HG03558 (cell line): ENCODE results near the gene BPIFB2.

ENCODE experiments used
- ATAC-seq: cut with Tn5 transposase; IDR thresholded peaks from one replicate; pipeline ENCODE4 v1.9.1; 2021; ENCODE audit warnings: moderate number of reproducible peaks; ENCODE audit not compliant: unreplicated experiment; ENCODE audit errors: extremely low read depth

BPIFB2 gene

DNA sequence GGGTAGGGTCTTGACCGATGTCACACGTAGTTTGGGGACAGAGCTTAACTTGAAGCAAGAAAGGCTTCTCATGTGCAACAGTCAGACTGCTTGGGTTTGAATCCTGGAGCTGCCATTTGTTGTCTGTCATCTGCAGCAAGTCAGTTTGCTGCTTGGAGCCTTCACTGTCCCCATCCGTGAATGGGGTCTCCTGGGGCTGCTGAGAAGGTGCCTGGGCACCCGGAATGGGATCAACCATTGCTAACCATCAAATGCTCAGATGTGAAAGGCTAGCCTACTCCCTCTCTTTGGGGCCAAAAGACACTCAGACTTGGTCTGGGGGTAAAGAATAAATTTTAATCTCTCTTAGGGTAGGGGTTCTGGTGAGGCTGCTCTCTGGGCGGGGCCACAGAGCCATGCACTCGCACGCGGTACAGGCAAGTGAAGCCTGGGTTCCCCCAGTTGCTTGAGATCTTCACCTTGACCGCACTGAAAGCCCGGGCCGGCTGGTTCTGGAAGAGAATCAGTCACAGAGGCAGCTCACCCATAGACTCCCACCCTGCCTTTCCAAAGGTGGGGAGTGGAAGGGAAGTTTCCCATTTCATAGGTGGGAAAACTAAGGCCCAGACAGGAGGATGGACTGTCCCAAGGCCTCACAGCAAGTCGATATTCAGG is 23.9 kb upstream of the BPIFB2 start:
- no peak for ATAC-seq

DNA sequence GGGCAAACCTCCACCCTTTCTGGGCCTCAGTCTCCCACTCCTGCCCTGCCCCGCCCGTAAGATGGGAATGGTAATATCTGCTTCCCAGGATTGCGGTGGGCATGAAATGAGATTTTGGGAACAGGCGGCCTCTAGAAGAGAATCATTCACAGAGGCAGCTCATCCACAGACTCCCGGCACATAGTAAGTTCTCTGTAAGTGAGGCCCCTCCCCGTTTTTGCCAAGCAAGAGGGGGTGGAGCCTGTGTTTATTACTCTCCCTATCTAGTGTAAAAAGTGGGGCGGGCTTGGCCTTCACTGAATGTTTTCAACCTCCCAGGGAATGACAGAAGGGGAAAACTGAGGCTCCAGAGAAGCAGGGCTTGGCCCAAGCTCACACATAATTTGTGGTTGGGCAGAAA is 23.3 kb upstream of the BPIFB2 start:
- no peak for ATAC-seq

DNA sequence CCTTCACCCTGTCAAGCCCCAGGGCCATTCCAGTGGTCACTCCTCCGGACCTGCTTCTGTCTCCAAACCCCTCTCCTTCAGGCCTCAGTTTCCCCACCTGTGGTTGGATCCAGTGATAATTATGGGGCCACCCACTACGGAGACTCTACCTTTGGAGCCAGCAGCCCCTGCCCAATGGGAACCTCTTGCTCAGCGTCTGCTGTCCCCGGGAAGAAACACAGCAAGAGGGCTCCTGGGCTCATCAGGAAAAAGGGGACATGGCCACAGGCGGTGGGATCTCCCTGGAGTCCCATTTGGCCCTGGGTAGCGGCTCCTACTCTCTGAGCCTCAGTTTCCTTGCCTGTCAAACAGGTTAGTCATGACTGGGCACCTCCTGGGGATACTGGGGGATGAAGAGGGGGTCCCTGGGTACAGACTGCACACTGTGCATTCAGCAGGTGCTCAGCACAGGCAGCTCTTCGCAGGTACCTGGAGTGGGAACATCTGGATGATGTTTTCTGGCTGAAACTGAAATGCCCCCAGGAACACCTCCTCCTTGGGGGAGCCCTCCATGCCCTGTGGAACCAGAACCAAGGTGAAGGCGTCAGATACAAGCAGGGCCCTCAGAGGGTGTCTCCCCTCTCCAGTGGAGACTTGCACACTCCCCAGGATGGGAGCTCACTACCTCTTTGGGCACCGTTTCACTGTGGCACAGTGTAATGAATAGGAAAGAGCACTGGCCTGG is 22.7 kb upstream of the BPIFB2 start:
- ATAC-seq = no peak

DNA sequence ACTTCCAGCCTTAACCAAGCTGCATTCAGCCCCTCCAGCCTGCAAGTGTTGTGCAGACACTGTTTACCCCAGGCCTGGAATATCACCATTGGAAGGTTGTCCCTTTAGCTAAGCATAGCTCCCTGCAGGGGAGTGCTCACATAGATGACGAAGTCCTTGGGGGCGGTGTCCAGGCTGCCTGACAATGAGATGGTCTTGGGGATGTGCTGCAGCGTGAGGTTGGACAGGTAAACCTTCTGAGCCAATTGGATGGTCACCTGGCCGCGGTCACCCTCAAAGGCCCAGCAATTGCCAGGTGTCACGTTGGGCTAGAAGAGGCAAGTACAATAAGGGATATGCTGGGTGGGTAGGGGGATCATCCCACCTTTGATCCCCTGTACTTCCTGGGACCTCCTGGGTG is 21.9 kb upstream of the BPIFB2 start:
- no peak for ATAC-seq

DNA sequence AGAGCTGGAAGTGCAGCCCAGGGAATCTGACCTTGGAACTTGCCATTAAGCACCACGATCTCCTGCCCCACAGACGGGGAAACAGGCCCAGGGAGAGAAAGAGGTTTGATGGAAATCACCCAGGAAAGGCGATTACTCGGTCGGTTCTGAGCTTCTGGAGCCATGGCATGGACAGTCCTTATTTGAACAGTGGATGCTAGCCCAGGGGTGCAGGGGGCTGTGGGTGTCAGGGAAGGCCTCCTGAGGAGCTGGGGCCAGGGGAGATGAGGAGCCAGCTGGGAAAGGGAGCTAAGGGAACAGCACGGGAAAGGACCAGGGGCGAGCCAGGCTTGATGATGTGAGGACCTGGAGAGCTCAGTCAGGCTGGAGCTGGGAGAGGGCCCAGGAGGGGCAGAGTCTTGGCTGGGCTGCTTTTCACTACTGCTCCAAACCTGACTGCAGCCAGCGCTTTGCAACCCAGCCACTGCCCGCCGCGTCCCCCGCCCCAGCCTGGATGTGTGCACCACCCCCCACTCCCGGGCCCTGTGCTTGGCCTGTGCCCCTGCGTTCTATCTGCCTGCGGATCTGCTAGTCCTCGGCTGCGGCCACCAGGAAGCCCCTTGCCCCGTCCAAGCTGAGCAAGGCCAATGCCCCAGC is 21.1 kb upstream of the BPIFB2 start:
- ATAC-seq = no peak

DNA sequence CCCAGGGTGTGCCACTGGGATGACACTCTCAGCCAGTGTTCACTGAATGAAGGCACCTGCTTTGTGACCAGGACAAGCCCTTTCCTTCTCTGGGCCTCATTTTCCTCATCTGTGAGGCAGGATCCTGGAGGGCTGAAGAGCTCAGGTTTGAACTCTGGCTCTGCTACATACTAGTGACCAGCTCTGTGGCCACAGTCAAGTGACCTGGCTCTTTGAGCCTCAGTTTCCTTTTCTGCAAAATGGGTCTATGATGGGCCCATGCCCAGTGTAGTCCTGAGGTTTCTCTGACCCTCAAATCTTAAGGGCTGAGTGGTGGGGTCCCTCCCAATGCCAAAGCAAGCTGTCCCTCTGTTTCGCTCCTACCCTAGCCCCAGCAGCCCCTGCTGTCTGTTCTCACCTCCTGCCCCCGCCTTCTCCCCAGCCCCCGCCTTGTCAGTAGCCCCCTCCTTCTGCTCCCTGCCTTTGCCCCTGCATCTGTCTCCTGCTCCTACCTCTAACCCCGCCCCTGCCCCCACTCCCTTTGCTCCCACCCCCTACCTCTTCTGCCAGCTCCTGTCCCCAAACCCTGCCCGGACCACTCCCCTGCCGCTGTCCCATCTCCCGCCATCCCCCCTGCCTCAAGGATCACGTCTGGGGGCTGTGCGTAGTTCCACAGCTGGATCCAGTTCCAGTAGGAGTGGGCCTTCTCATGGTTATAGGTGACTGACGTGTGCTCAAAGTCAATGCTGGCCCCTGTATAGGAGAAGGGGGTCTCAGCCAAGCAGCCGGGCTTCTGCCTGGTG is 20.3 kb upstream of the BPIFB2 start:
- no peak for ATAC-seq

DNA sequence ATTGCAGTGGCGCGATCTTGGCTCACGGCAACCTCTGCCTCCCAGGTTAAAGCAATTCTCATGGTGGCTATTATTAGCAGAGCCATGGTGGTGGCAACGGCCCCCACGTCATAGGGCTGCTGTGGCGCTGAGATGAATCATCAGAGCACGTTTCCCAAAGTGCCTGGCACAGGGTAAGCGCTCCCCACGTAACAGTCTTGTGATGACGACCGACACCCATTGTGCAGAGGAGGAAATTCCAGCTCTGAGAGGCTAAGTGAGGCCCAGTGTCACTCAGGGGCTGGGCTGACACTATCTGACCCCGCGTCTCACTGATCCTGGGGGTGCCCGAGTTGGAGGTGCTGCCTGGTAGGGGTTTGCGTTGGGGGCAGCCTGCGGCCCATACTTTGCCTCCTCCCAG is 19.5 kb upstream of the BPIFB2 start:
- no peak for ATAC-seq

DNA sequence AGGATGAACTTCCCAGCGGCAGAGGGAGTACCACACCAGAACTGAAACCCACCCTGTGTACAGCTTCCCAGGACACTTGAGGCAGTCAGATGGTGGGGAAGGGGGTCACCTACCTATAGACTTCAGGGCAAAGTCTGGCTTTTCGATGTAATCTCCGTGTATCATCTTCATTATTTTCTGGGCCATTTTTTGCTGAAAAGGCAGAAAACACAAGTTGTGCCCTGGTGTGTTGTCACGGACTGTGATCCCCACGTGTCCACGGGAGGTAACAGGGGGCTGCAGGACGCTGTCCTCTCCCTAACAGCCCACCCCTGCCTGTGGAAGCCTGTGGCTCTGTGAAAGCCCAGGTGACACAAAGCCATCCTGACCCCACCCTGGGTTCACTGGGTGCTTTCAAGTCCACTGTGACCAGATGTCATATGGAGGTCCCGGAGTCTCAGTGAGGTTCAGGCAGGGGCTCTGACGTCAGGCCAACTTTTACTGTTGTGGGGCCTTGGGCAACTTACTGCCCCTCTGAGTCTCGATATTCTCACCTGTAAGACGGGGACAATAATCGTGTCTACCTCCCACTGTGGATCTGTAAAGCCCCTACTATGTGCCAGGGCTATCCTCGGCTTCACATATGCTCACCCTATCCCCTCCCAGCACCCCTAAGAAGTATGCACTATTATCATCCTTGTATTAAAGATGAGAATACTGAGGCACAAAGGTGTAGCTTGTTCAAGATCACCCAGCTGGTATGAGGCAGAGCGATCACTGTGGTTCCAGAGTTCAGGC is 17.8 kb upstream of the BPIFB2 start:
- ATAC-seq = no peak

DNA sequence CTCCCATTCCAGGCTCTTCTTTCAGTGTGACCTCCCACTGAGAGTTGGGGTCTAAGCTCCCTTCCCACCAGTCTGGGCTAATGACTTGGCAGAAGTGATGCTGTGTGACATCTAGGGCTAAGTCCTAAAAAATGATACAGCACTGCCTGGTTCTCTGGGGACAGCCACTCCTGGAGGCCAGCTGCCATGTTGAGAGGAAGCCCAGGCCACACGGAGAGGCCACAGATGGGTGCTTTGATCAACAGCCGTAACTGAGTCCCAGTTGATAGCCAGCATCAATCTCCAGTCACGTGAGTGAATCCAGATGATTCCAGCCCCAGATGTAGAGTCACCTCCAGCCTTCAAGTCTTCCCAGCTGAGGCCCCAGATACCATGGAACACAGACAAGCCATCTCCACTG is 17.1 kb upstream of the BPIFB2 start:
- ATAC-seq = no peak

DNA sequence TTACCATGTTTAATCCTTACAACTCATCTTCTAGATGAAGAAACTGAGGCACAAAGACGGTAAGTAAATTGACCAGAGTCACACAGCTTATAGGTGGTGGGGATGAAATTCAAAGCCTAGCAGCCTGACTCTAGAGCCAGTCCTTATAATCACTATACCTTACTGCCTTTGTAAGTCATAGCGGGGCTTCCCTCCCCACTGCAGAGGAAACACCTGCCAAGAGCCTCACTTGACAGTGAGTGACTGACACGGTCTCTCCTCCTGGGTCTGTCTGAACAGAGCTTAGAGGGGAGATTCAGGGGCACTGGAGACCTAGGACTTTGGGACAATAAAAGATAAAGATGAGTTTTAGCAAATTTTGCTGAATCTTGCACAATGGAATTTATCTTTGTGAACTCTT is 16.1 kb upstream of the BPIFB2 start:
- no peak for ATAC-seq

DNA sequence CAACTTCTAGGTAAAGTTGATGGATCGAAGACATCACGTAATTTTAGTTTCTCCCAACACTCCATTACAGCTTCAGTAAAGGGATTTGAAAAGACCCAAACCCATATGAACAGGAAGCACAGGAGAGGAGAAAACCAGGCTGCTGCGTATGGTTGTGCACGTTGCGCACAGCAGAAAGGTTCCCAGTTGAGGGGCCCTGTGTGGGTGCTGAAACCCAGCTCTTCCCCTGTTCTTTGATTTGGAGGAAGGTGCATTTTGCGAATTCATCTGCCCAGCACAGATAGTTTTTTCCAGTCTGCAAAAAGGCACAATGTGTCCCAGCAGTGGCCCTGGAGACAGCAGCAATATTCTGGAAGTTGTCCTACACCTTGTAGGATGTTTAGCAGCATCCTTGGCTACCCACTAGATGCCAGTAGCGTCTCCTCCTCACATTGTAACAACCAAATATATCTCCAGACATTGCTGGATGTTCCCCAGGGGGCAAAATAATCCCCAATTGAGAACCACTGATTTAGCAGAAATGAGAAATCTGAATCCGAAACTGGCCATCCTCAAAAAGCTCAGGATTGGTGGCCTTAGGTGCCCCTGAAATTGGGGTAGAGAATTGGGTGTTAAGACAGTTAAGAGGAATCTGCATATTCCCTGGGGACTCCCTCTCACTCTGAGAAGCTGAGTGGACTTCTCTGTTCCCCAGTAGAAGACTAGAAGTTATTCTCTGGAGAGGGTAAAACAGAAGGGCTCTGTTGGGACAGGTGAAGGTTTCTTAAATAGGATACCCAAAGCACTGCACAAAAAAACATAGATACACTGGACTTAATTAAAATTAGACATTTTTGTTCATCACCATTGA is 15.5 kb upstream of the BPIFB2 start:
- ATAC-seq = no peak

DNA sequence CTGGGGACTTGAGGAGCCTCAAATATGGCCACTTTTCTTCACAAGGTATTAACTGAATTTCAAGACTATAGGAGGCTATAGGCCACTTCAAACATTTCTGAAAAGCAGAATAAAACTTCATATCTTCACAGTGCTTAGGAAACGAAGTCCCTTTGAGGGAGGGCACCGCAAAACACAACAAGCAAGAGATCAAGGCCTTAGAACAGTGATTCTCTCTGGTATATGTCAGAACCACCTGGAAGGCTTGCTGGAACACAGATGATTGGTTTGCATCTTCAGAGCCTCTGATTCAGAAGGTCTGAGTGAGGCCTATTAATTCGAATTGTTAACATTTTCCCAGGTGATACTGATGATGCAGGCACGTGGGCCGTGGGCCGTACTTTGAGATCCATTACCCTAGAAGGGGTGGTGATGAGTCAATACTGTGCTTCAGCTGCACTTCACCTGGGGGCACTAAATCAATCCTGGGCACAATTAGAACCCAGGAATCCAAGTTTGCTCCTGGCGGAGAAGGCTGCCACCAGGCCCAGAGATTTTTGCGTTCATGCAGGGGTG is 13.9 kb upstream of the BPIFB2 start:
- ATAC-seq = no peak

DNA sequence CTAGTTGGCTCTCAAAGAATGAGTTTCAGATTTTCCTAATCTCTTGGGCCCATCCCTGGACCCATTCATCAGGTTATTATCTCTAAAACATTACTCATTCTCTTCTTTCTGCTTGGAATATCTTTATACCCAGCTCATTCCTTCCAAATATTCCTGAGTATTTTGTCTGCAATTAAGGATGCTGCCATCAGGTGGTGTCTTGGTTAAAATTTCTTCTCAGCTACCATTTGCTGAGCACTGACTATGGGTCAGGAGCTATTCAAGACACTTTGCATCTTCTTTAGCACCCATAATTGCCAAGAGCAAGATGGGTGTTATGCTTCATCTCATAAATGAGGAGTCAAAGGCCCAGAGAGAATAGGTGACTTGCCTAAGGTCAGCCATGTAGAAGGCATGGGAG is 11.7 kb upstream of the BPIFB2 start:
- ATAC-seq = no peak

DNA sequence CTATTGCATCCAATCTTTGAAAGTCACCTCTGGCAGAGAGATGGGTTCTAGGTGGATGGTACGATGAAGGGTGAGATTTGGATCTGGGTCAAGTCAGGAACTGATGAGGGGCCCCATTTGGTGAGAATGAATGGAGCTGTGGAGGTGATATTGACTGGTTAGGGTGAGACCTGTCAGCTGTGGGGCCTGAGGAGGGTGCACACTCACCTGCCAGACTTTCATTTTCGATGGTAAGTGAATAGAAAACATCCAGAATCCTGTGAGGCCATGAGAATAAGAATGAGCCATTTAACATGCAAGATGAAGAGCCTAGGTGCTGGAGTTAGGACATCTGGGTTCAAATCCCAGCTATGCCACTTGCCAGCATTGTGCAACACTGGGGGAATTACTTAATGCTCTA is 10.1 kb upstream of the BPIFB2 start:
- ATAC-seq = no peak

DNA sequence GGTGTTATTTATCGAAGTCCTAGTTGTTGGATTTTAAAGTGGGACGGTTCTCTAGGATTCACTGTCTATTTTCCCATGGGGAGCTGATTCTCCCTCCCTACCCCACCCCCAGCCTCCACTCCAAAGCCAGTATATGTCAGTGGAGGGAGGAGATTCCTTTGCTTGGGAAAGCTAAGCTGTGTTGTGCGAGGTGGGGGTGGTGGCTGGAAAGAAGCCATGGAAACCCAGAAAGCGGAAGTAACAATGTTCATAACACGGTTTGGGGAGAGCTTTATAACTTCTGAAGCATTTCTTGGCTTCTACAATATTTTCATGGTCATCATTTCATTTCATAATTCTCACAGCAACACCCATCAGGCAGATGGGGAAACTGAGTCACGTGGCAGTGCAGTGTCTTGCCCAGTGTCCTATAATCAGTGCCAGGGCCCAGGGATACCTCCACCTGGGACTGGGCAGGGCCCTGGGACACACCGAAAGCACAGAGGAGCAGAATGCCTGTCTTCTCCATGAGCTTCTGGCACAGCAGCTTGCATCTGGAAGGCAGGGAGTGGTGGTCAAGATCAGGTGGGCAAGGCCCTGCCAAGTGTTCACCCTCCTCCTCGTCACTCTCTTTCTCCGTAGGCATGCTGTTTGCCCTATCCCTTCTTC is 7.8 kb upstream of the BPIFB2 start:
- no peak for ATAC-seq

DNA sequence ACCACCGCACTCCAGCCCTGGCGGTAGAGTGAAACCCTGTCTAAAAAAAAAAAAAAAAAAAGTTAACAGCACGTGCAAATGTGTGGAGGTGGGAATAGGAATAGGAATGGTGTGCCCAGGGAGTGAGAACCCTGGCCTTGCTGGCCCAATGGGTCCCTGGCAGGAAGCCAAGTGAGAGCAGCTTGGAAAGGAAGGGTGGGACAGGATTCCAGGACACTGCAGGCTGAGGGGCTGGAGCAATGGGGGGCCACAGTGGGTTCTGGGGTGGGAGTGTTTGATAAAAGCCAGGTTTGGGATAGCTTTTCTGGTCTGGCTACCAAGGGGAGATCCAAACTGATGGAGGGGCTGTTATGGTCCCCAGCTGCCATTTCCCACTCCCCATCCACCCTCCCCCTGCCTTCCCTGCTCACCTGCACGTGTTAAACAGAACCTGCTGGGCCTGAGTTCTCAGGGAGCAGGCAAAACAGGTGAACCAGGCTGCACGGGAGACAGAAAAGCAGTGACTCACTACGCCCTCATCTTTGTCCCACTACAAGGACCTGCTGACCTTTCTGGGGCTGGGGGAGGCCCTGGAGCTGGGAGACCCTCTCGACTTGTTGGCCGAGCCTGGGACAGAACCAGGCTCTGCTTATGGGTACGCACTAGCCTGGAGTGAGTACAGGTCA is 6.6 kb upstream of the BPIFB2 start:
- no peak for ATAC-seq

DNA sequence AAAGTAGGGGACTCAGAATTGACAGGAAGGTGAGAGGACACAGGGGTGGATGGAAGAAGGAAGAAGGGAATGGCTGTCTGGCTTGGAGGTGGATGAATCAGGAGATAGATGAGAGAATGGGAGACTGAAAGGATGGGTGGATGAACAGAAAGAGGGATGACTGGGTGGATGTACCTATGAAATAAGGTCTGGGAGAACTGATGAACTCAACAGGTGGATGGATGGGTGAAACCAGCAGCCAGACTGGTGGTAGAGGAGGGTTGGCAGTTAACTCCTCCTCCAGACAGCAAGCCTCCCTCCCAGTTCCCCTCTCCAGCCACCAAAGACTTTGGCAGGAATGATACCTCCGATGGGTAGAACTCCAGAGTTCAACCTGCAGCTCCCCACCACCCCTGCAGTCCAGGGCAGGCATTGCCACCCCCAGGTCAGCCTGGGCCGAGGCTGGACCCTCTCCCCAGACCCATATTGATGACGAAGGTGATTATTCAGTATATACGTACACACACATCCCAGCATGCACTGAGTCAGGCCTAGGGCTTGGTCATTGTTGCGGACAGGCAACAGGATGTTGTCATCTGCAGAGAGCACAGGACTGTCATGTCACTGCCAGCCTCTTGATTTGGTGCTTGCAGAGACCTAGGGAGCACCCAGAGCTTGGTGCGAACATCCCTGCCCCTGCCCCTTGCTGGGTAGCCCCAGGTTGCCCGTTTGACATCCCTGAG is 5.3 kb upstream of the BPIFB2 start:
- ATAC-seq = no peak
